Activated CD4-positive, alpha-beta T cell treated with anti-CD3 and anti-CD28 coated beads for 36 hours (primary cell): ENCODE data around the gene C1orf159. TPM values are rescaled to one million over a fixed set of nuclear protein-coding genes. Genes with fewer than 3 reads are reported as not detected.
"Not testable (repeated sequence)": the region's sequence is repeated elsewhere in the genome, so short reads cannot be mapped to it uniquely, and the experiment has no call there.

ENCODE experiments used
- ATAC-seq: fragments of 200-7000 bp; cut with Tn5 transposase; one replicate; pipeline ENCODE4 v1.10.0; 2021; ENCODE audit warnings: mild to moderate bottlenecking, moderate library complexity
- CTCF ChIA-PET: fragments of 350-600 bp; sonication (Branson Sonifier 250); formaldehyde crosslinking; loops from one replicate; lab custom pipeline; 2021; ENCODE audit warnings: antibody characterized with exemption; lab: Charles Lee
- POLR2A ChIA-PET: fragments of 350-600 bp; sonication (Branson Sonifier 250); formaldehyde crosslinking; loops from one replicate; lab custom pipeline; 2021; ENCODE audit warnings: antibody characterized with exemption, inconsistent platforms; lab: Charles Lee
- DNase-seq: peaks from one replicate; pipeline ENCODE4 v3.0.0-alpha.2; 2020
- H3K27ac Mint-ChIP-seq: one replicate; pipeline ENCODE4 v1.8.0; 2021; ENCODE audit warnings: mixed read lengths
- H3K27me3 Mint-ChIP-seq: one replicate; pipeline ENCODE4 v1.8.0; 2021; ENCODE audit warnings: mixed read lengths
- H3K36me3 Mint-ChIP-seq: one replicate; pipeline ENCODE4 v1.8.0; 2021; ENCODE audit warnings: low read depth, mixed read lengths
- H3K4me1 Mint-ChIP-seq: one replicate; pipeline ENCODE4 v1.8.0; 2021; ENCODE audit warnings: mixed read lengths
- H3K4me3 Mint-ChIP-seq: one replicate; pipeline ENCODE4 v1.8.0; 2021; ENCODE audit warnings: mild to moderate bottlenecking, moderate library complexity, mixed read lengths
- H3K9me3 Mint-ChIP-seq: one replicate; pipeline ENCODE4 v1.8.0; 2021; ENCODE audit warnings: low read depth, mixed read lengths
- intact Hi-C, 2 experiments: fragments of 100-400 bp; cut with DNase I in 1 of 2; cut with micrococcal nuclease in 1 of 2; formaldehyde crosslinking; loops; one replicate each; pipeline versions ENCODE4 v1.14.2 to v1.15.1; 2022 to 2024; cut with DNase I, micrococcal nuclease
- total RNA-seq, 2 experiments: library from RNA; stranded (reverse); gene quantifications; one replicate each; pipeline ENCODE4 v1.2.3, GENCODE V29; 2021

Gene C1orf159
- total RNA-seq, 2 experiments from 2014 or later, result 11.3 to 13.5 TPM

DNA sequence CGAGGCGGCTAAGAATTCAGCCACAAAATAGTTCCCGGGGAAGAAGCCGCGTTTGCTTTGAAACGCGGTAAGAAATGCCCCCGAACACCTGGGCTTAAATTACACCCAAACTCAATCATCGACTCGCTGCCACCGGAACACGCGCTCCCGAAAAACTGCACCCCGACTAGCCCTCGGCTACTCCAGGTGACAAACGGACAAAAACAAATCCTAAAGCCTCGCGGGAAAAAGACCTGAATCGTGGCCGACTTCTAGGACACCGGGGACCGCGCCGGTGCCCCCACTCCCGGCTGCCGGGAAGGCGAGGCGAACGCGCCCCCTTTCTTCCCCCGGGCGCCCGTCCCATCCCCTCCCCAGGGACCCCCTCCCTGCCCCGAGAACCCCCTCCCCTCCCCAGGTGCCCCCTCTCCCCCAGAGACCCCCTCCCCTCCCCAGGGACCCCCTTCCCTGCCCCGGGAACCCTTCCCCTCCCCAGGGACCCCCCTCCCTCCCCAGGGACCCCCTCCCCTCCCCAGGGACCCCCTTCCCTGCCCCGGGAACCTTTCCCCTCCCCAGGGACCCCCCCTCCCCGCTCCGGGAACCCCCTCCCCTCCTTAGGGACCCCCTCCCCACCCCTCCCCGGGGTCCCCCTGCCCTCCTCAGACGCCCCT lies 628 bp downstream of the C1orf159 start:
- no peak for DNase-seq
- H3K4me1 Mint-ChIP-seq, result peaks cover 11% of the 10 kb centered on the region
- H3K27ac Mint-ChIP-seq, result peak overlapping the region; percentile 25
- CTCF ChIA-PET, result no interaction called here
- peaks cover 6% of the 10 kb centered on the region for H3K9me3 Mint-ChIP-seq
- POLR2A ChIA-PET, result interaction anchor here (0.6 to 0.7 kb wide), 2 partner anchors 21 to 158 kb away, joined by 3 read pairs; partner anchors contain the start of gene UBE2J2
- H3K36me3 Mint-ChIP-seq, result peaks cover 34% of the 10 kb centered on the region
- peaks cover 3% of the 10 kb centered on the region for H3K27me3 Mint-ChIP-seq
- no peak for ATAC-seq
- peak overlapping the region; percentile 73 for H3K4me3 Mint-ChIP-seq
- intact Hi-C loops, result no loop called here

DNA sequence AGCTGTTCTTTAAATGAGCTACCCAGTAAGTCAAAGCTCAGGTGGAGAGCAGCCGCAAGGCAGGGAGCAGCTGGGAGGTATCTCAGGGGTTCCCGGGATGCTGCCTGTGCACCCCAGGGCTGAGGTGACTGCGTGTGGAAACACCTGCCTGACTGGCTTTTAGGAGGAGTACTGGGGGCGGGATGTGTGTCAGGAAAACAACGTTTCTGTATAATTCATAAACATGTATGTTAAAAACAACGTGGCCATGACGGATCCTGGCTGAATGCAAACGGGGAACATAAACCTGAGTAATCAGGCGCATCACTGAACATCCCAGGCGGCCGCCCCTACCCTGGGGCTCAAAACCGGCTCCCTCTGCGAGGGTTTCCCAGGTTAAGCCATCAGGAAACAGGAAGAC lies 1.5 kb downstream of the C1orf159 start:
- Mint-ChIP-seq H3K36me3 (peaks cover 34% of the 10 kb centered on the region), H3K27ac (peak overlapping the region; percentile 25), H3K4me3 (peak overlapping the region; percentile 73), H3K4me1 (peaks cover 11% of the 10 kb centered on the region), H3K27me3 (peaks cover 3% of the 10 kb centered on the region), H3K9me3 (peaks cover 6% of the 10 kb centered on the region)
- DNase-seq, result no peak
- CTCF ChIA-PET, result no interaction called here
- ATAC-seq, result no peak
- intact Hi-C loops, result no loop called here
- POLR2A ChIA-PET, result interaction anchor here (0.7 kb wide), 1 partner anchor 159 kb away, joined by 3 read pairs; the partner anchor contains the start of gene UBE2J2

GRCh38 chr1:1112237-1112985 lies 3.5 kb downstream of the C1orf159 start:
- ATAC-seq (no peak), DNase-seq (no peak)
- no peaks in the 10 kb centered on the region for H3K27me3 Mint-ChIP-seq
- ChIA-PET CTCF (interaction anchor here (0.6 kb wide), 1 partner anchor 13 kb away, joined by 3 read pairs; no protein-coding TSS in a partner anchor), POLR2A (no interaction called here)
- no peak overlapping the region for H3K4me3 Mint-ChIP-seq
- H3K4me1 Mint-ChIP-seq, result peaks cover 15% of the 10 kb centered on the region
- intact Hi-C loops, result no loop called here
- H3K36me3 Mint-ChIP-seq, result peaks cover 34% of the 10 kb centered on the region
- peaks cover 6% of the 10 kb centered on the region for H3K9me3 Mint-ChIP-seq
- H3K27ac Mint-ChIP-seq, result no peak overlapping the region

GRCh38 chr1:1111516-1112236 lies 4.2 kb downstream of the C1orf159 start:
- no peak overlapping the region for H3K27ac Mint-ChIP-seq
- peaks cover 6% of the 10 kb centered on the region for H3K9me3 Mint-ChIP-seq
- intact Hi-C loops, result no loop called here
- no peak for DNase-seq
- ChIA-PET POLR2A (no interaction called here), CTCF (no interaction called here)
- peaks cover 34% of the 10 kb centered on the region for H3K36me3 Mint-ChIP-seq
- H3K27me3 Mint-ChIP-seq, result no peaks in the 10 kb centered on the region
- no peak overlapping the region for H3K4me3 Mint-ChIP-seq
- peaks cover 15% of the 10 kb centered on the region for H3K4me1 Mint-ChIP-seq
- no peak for ATAC-seq

DNA sequence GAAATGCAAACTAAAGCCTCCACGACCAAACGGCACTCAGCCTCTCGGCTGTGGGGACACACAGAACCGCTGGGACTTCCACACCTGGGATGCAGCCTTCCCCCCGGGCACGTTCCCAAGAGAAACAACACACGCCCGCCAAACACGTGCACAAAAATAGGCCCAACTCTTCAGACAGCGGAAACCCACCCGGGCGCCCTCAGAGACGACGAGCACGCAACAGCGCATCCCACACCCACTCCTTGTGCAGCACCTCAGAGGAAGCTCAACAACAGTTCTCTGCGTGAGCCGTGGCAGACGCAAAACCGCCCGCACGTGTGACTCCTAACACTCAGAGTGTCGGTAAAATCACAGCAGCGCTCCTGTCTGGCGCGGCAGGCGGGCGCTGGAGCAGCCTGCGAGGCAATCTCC lies 5.3 kb downstream of the C1orf159 start:
- H3K4me3 Mint-ChIP-seq, result no peak overlapping the region
- ATAC-seq (no peak), DNase-seq (no peak)
- ChIA-PET POLR2A (no interaction called here), CTCF (no interaction called here)
- peaks cover 6% of the 10 kb centered on the region for H3K9me3 Mint-ChIP-seq
- H3K27ac Mint-ChIP-seq, result no peak overlapping the region
- peaks cover 34% of the 10 kb centered on the region for H3K36me3 Mint-ChIP-seq
- H3K4me1 Mint-ChIP-seq, result peaks cover 15% of the 10 kb centered on the region
- intact Hi-C loops, result no loop called here
- no peaks in the 10 kb centered on the region for H3K27me3 Mint-ChIP-seq

- CTCF ChIA-PET, result no interaction called here
- Mint-ChIP-seq H3K27ac (no peak overlapping the region), H3K27me3 (no peaks in the 10 kb centered on the region), H3K4me3 (no peak overlapping the region), H3K36me3 (peaks cover 29% of the 10 kb centered on the region), H3K9me3 (peaks cover 6% of the 10 kb centered on the region), H3K4me1 (peaks cover 13% of the 10 kb centered on the region)
- intact Hi-C loops, result no loop called here
- ATAC-seq (no peak), DNase-seq (no peak)
- POLR2A ChIA-PET, result interaction anchor here (0.7 kb wide), 1 partner anchor 165 kb away, joined by 3 read pairs; no protein-coding TSS in a partner anchor
Observed at GRCh38 chr1:1109743-1110142, 6.1 kb downstream of the C1orf159 start.

GRCh38 chr1:1106510-1107221 lies 9.2 kb downstream of the C1orf159 start:
- H3K4me3 Mint-ChIP-seq, result no peak overlapping the region
- H3K27me3 Mint-ChIP-seq, result no peaks in the 10 kb centered on the region
- no peak overlapping the region for H3K27ac Mint-ChIP-seq
- peaks cover 15% of the 10 kb centered on the region for H3K4me1 Mint-ChIP-seq
- H3K36me3 Mint-ChIP-seq, result peaks cover 2% of the 10 kb centered on the region
- intact Hi-C loops, result no loop called here
- H3K9me3 Mint-ChIP-seq, result no peaks in the 10 kb centered on the region
- CTCF ChIA-PET, result interaction anchor here (0.6 to 0.7 kb wide), 2 partner anchors 113 to 124 kb away, joined by 3 read pairs; no protein-coding TSS in a partner anchor
- DNase-seq (no peak), ATAC-seq (no peak)
- POLR2A ChIA-PET, result no interaction called here

- DNase-seq (peak; percentile 48), ATAC-seq (peak; percentile 84)
- POLR2A ChIA-PET, H3K27ac Mint-ChIP-seq, intact Hi-C loops, H3K27me3 Mint-ChIP-seq, H3K4me3 Mint-ChIP-seq: not testable (repeated sequence)
- Mint-ChIP-seq H3K4me1 (peaks cover 25% of the 10 kb centered on the region), H3K9me3 (peaks cover 11% of the 10 kb centered on the region), H3K36me3 (peaks cover 13% of the 10 kb centered on the region)
- CTCF ChIA-PET, result interaction anchor here (0.6 kb wide), 1 partner anchor 18 kb away, joined by 3 read pairs; no protein-coding TSS in a partner anchor
Observed at GRCh38 chr1:1104152-1104551, 11.7 kb downstream of the C1orf159 start.

DNA sequence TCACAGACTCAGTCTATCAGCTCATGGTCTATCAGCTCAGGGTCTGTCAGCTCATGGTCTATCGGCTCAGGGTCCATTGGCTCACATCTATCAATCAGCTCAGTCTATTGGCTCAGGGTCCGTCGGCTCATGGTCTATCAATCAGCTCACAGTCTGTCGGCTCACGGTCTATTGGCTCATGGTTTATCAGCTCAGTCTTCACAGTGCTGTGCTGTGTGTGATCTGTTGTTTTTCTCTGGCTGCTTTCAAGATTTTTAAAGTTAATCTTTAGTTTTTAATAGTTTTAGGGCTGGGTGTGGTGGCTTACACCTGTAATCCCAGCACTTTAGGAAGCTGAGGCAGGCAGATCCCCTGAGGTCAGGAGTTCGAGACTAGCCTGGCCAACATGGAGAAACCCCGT lies 14.4 kb downstream of the C1orf159 start:
- no peak for DNase-seq
- H3K9me3 Mint-ChIP-seq, result peaks cover 12% of the 10 kb centered on the region
- peaks cover 17% of the 10 kb centered on the region for H3K36me3 Mint-ChIP-seq
- H3K27me3 Mint-ChIP-seq, result peaks cover 9% of the 10 kb centered on the region
- H3K27ac Mint-ChIP-seq, result no peak overlapping the region
- CTCF ChIA-PET, result no interaction called here
- POLR2A ChIA-PET, result no interaction called here
- H3K4me1 Mint-ChIP-seq, result peaks cover 33% of the 10 kb centered on the region
- H3K4me3 Mint-ChIP-seq, result no peak overlapping the region
- ATAC-seq, result no peak
- intact Hi-C loops, result no loop called here

GRCh38 chr1:1100296-1100695 lies 15.6 kb downstream of the C1orf159 start:
- H3K4me3 Mint-ChIP-seq, result no peak overlapping the region
- H3K4me1 Mint-ChIP-seq, result peaks cover 33% of the 10 kb centered on the region
- intact Hi-C loops, result no loop called here
- no peak for DNase-seq
- peaks cover 17% of the 10 kb centered on the region for H3K36me3 Mint-ChIP-seq
- CTCF ChIA-PET, result interaction anchor here (1.0 kb wide), 1 partner anchor 22 kb away, joined by 3 read pairs; no protein-coding TSS in a partner anchor
- H3K27ac Mint-ChIP-seq, result peak overlapping the region; percentile 23
- POLR2A ChIA-PET, result no interaction called here
- peaks cover 12% of the 10 kb centered on the region for H3K9me3 Mint-ChIP-seq
- peaks cover 9% of the 10 kb centered on the region for H3K27me3 Mint-ChIP-seq
- ATAC-seq, result no peak
